Lung (tissue), 12 donors: Measurements from ENCODE around the gene ARSG. TPM values are rescaled to one million over a fixed set of nuclear protein-coding genes. Genes with fewer than 3 reads are reported as not detected.

ENCODE experiments used
- ATAC-seq: fragments of 200-7000 bp; cut with Tn5 transposase; one replicate; pipeline ENCODE4 v1.9.1; 2020; ENCODE audit warnings: moderate number of reproducible peaks; ENCODE audit not compliant: insufficient read depth, low FRiP score
- DNase-seq, 3 donors: peaks; one replicate each; pipeline ENCODE4 v3.0.0-alpha.2; 2013 to 2017
- H3K27ac ChIP-seq, 2 donors: one replicate each; pipeline ENCODE4 v1.5.1; 2013; ENCODE audit warnings: mild to moderate bottlenecking in 2 of 2, moderate library complexity in 2 of 2, control low read depth in 1 of 2, inconsistent platforms in 1 of 2, low read depth in 1 of 2, low read length in 1 of 2
- H3K27me3 ChIP-seq, 3 donors: one replicate each; pipeline ENCODE4 v1.5.1; 2013; ENCODE audit warnings: low read length in 2 of 3; ENCODE audit not compliant: control insufficient read depth in 3 of 3, insufficient read depth in 3 of 3
- H3K36me3 ChIP-seq, 4 donors: one replicate each; pipeline ENCODE4 v1.5.1; 2013; ENCODE audit warnings: low read length in 4 of 4, mild to moderate bottlenecking in 1 of 4, moderate library complexity in 1 of 4; ENCODE audit not compliant: control insufficient read depth in 4 of 4, insufficient read depth in 4 of 4
- H3K4me1 ChIP-seq, 5 donors: one replicate each; pipeline ENCODE4 v1.5.1; 2013; ENCODE audit warnings: low read length in 5 of 5, mild to moderate bottlenecking in 2 of 5, moderate library complexity in 1 of 5; ENCODE audit not compliant: control insufficient read depth in 5 of 5, insufficient read depth in 5 of 5
- H3K4me3 ChIP-seq: one replicate; pipeline ENCODE4 v1.5.1; 2013; ENCODE audit warnings: mild to moderate bottlenecking, control low read depth, moderate library complexity
- H3K9ac ChIP-seq, 2 donors: one replicate each; pipeline ENCODE4 v1.5.1; 2013; ENCODE audit warnings: low read length in 2 of 2, control low read depth in 1 of 2; ENCODE audit not compliant: insufficient read depth in 1 of 2
- H3K9me3 ChIP-seq, 4 donors: one replicate each; pipeline ENCODE4 v1.5.1; 2013; ENCODE audit warnings: low read length in 3 of 4, mild to moderate bottlenecking in 1 of 4, moderate library complexity in 1 of 4; ENCODE audit not compliant: control insufficient read depth in 4 of 4, insufficient read depth in 3 of 4
- CTCF ChIP-seq: IDR thresholded peaks from 2 replicates; pipeline ENCODE4 v1.5.1; 2012; ENCODE audit warnings: mild to moderate bottlenecking; ENCODE audit errors: control extremely low read depth, extremely low read depth
- WGBS, 2 donors: extraction: QIAGEN DNeasy Blood & Tissue Kit; methylation state at CpG; one replicate each; pipeline ENCODE4 v1.1.7; 2013; 5-methylcytosine and 5-hydroxymethylcytosine counted together
- polyA plus RNA-seq, 2 donors: library from polyadenylated mRNA; stranded (reverse); fragments of 200-250 nt; gene quantifications; one replicate each; pipeline ENCODE4 v1.2.1, GENCODE V29; 2013
- total RNA-seq, 2 donors: library from RNA; depleted of rRNA in 1 of 2; stranded (reverse); fragments of >200 nt in 1 of 2; gene quantifications; one replicate each; pipeline ENCODE4 v1.2.1, GENCODE V29; 2014 to 2021
- donor health status: control.
- donor health status: control.
- donor health status: Bipolar disorder and iron deficiency.
- donor health status: healthy.
- donor health status: DM: yes; HTN: yes; CAD: no.

Gene ARSG
- total and polyA plus RNA-seq, 4 donors, result 1.5 to 9.3 (median 4.3) TPM

DNA sequence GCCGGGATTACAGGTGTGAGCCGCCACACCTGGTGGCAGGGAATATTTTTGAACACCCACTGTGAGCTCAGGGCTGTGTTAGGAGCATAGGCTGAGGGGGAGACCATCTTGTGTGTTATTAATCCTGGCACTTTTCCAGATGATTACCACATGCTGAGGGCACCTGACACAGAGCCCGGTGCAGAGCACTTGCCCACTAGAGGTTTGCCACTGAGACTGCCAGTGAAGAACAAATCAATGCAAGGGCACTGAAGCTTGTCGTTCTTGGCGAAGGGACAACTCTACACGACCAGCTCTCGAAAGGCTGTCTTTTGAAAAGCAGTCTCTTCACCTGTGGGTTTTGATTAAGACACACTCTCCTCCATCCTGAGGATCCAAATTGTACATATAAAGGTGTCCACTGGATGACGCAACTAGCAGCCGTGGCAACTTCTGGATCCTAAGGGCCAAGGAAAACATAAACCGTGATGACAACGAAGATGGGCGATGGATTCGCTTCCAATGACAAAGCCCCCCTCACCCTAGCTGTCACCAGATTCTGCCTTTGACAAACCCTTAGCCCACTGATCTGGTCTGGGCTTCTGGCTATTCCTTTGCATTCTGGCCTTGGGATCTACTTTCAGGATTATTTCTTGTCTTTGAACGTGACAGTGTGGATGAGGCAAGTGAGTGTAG is 137.3 kb downstream of the ARSG start:
- H3K4me3 ChIP-seq, result no peak overlapping the region
- H3K36me3 ChIP-seq, result peaks cover 17 to 71% (median 42%) of the 10 kb centered on the region in 4 donors
- H3K27me3 ChIP-seq, result no peaks in the 10 kb centered on the region
- DNase-seq, result no peak
- H3K9me3 ChIP-seq, result no peaks in the 10 kb centered on the region
- no peak overlapping the region for H3K27ac ChIP-seq
- no peaks in the 10 kb centered on the region for H3K4me1 ChIP-seq
- no peak overlapping the region for H3K9ac ChIP-seq
- ATAC-seq, result no peak
- no peak for TF ChIP-seq CTCF
- 91 to 93% methylated on average over 14 of the region's 14 CpGs for WGBS, 2 donors

- H3K27ac ChIP-seq, result no peak overlapping the region
- H3K9me3 ChIP-seq, result no peaks in the 10 kb centered on the region
- H3K9ac ChIP-seq, result no peak overlapping the region
- DNase-seq (no peak), ATAC-seq (no peak)
- no peaks in the 10 kb centered on the region for H3K27me3 ChIP-seq
- peaks cover 17 to 74% (median 42%) of the 10 kb centered on the region in 4 donors for H3K36me3 ChIP-seq
- TF ChIP-seq CTCF, result no peak
- H3K4me1 ChIP-seq, result no peaks in the 10 kb centered on the region
- no peak overlapping the region for H3K4me3 ChIP-seq
- 93 to 98% methylated on average over 11 of the region's 11 CpGs for WGBS, 2 donors
Measured at GRCh38 chr17:68429881-68430280, 138.6 kb downstream of the ARSG start.

DNA sequence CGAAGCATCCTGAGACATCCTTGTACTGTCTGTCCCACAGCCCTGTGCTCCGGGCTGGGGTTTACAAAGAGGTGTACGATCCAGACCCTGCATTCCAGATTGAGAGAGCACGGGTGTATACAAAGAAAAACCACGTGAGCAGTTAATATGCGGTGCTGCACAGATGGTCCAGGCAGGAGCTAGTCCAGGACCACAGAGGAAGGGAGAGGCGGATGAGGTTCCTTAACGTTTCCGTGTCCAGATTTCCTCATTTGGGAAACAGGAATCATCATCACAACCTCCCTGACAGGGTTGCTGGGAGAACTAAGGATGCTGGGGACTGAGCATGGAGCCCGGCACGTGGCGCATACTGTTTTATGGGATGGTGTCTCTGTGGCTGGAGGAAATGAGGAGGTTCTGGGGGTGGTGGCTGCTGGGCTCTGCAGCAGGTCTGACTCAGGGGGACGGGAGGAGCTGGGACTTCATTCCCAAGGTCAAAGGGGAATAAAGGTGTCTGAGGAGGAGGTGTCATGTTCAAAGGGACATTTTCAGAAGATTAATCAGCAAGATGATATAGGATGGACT is 139.8 kb downstream of the ARSG start:
- ATAC-seq (no peak), DNase-seq (no peak)
- 92 to 93% methylated on average over 13 of the region's 13 CpGs for WGBS, 2 donors
- H3K9me3 ChIP-seq, result no peaks in the 10 kb centered on the region
- no peak for TF ChIP-seq CTCF
- H3K27ac ChIP-seq, result no peak overlapping the region
- H3K36me3 ChIP-seq, result peaks cover 19 to 72% (median 37%) of the 10 kb centered on the region in 4 donors
- no peak overlapping the region for H3K4me3 ChIP-seq
- no peaks in the 10 kb centered on the region for H3K4me1 ChIP-seq
- H3K27me3 ChIP-seq, result no peaks in the 10 kb centered on the region
- H3K9ac ChIP-seq, result no peak overlapping the region
